Stimulated activated CD4-positive, alpha-beta T cell treated with anti-CD3 and anti-CD28 coated beads, TNF-alpha, amount 100 ng/mL, for 1 hour (primary cell): Measurements from ENCODE around the gene WBP1L.
A peak's percentile ranks its signal among the peaks of the same experiment; 100 is the strongest.
"Not testable (repeated sequence)": the region's sequence is repeated elsewhere in the genome, so short reads cannot be mapped to it uniquely, and the experiment has no call there.

ENCODE experiments used
- DNase-seq, 3 donors: peaks; one replicate each; pipeline ENCODE4 v3.0.0-alpha.2; 2020; ENCODE audit warnings: low read depth in 3 of 3, low spot score in 1 of 3

WBP1L gene

DNA sequence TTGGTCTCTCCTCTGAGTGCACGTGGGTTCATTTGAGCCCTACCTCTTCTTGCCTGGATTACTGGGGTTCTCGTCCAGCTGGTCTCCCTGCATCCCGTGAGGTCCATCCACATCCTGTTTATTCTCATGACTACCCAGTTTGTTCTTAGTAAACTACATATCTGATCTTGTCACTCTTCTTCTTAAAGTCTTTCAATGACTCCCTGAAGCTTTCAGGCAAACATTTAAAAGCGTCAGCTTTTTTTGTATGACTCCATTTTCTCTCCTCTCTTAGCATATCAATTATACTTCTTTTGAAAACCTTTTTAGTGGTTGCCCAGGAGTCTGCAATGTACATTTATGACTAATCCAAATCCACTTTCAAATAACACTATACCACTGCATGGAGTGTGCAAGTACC, 21.8 kb upstream of the WBP1L start:
- DNase-seq = no peak

- no peak for DNase-seq
These were observed 19.8 kb upstream of the WBP1L start for GRCh38 chr10:102723989-102724388.

GRCh38 chr10:102726274-102726673, 17.5 kb upstream of the WBP1L start:
- DNase-seq = no peak

DNA sequence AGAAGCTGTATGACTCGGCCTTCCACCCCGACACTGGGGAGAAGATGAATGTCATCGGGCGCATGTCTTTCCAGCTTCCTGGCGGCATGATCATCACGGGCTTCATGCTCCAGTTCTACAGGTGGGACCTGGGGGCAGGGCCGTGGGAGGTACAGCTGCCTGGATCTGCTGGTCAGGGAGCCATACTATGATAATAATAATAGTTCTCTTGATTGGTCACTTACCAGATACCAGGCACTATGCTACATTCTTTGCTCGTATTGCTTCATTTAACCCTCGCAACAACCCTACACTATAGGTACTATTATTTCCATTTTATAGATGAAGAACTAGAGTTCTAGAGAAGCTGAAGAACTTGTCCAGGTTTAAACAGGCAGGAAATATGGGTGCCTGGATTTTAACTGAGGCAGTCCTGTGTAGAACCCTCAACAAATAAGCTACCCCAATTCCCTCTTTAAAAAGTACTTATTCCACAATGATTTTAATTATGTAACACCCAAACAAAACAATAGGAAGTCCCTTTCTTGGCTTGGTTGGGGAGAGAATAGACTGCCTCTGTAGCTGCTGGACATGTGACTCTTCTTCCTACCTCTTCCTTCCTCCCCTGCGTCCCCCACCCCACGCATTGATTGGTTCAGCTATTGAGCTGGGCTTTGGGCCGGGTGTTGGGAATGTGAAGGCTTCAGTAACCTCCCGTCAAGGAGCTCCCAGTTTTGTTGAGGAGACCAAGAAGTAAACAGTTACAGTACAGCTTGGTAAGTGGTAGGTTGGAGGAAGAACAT, 16.5 kb upstream of the WBP1L start:
- no peak for DNase-seq

- DNase-seq = peak in 1 of 3 donors; percentile 43
These were observed 14.4 kb upstream of the WBP1L start for GRCh38 chr10:102729029-102730026.

GRCh38 chr10:102731222-102731800, 12.4 kb upstream of the WBP1L start:
- no peak for DNase-seq

DNA sequence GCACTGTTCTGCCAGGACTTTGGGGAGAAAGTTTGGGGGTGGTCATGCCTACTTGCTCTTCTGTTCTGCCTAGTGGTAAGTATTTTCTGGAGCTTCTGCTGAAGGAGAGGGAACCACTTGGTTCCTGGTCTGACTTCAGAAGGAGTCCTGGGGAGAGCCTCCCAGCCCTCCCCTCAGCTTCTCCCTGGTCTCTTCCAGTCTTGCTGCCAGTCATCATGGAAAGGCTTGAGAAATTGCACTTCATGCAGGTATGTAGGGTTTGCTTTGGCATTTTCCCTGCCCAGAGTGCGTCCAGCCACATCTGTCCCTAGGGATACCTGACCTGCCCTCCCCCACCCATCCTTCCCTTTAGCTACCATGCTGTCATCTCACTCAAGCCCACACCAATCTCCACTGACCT, 11.1 kb upstream of the WBP1L start:
- no peak for DNase-seq

DNA sequence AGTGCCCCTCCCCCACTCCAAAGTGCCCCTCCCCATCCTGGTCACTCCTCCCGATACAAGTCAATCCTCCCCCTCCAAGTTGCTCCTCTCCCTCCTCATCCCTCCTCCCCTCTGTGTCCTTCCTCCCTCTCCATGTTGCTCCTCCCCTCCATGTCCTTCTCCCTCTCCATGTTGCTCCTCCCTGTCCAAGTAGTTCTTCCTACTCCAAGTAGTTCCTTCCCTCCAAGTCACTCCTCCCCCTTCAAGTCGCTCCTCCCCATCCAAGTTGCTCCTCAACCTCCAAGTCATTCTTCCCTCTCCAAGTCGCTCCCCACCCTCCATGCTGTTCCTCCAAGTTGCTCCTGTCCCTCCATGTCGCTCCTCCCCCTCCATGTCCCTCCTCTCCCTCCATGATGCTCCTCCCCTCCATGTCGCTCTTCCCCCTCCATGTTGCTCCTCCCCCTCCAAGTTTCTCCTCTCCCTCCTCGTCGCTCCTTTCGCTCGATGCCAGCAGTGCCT, 8.6 kb upstream of the WBP1L start:
- no peak for DNase-seq

GRCh38 chr10:102738692-102739121, 5.0 kb upstream of the WBP1L start:
- no peak for DNase-seq

GRCh38 chr10:102740229-102740628, 3.5 kb upstream of the WBP1L start:
- no peak for DNase-seq

DNA sequence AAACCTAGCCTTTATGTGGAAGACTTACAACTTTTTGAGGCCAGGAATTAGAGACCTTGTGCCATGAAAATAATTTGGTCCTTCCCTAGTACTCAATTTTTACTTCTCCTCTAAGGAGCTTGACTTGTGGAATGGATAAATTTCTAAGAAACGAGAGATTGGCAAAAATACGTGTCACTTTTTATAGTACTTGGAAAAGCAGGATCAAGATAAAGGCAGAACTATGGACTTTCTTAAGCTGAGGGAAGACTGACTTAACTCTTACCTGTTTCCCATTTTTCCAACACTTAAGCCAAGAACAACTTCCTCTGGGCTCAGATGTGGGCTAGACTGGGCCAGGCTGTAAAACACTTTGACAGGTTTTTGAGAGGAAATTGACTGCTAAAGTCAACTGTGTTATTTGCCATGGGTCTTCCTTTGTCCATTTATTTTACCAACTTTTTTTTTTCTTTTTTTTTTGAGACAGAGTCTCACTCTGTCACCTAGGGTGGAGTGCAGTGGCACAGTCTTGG, 2.0 kb upstream of the WBP1L start:
- DNase-seq = no peak

- DNase-seq = not testable (repeated sequence)
These were observed 1.4 kb upstream of the WBP1L start for GRCh38 chr10:102742313-102742712.

- DNase-seq = no peak
These were observed 615 bp upstream of the WBP1L start for GRCh38 chr10:102743078-102743587.

DNA sequence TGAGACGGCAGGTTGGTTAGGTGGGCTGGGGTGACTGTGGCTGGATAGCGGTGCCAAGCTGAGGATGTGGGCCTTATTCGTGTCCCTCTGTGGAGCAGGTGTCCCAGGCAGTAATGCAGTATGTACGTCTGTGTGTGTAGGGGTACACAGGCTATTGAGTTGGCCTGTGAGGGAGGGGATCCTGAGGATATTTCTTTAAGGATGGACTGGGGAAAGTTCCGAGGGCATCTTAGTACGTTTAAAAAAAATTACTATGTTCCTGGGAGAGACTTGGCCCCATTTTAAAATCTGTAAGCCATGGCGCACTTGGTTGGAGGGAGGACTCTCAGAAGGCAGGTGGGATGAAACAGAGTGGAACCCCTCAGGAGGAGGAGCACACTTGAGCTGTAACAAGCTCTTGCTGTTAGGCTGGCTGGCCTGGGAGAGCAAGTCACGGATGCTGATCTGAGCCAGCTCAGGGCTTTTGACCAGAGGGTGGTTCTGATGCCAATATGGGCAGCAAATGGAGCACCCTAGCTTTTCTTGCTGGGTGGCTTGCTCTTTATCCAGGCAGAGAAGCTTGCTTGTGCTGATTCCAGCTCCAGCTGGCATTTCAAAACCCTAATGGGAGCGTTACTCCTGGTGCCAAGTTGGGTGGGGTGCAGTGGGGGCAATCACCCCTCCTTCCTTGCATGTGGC, 765 bp downstream of the WBP1L start:
- DNase-seq = no peak

DNA sequence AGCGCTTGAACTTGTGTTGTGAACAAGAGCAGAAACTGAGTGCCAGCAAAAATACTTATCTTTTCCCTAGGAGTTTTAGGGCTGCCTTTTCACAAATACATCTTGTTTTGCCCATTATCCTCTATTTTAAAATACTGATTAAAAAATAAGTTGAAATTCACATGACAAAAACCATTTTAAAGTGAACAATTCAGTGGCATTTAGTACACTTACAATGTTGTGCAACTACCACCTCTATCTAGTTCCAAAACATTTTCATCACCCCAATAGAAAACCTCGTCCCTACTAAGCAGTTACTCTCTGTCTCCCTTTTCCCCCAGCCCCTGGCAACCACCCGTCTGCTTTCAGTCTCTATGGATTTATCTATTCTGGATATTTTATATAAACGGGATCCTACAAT, 1.4 kb downstream of the WBP1L start:
- no peak for DNase-seq

- no peak for DNase-seq
These were observed 8.7 kb downstream of the WBP1L start for GRCh38 chr10:102752266-102752930.

DNA sequence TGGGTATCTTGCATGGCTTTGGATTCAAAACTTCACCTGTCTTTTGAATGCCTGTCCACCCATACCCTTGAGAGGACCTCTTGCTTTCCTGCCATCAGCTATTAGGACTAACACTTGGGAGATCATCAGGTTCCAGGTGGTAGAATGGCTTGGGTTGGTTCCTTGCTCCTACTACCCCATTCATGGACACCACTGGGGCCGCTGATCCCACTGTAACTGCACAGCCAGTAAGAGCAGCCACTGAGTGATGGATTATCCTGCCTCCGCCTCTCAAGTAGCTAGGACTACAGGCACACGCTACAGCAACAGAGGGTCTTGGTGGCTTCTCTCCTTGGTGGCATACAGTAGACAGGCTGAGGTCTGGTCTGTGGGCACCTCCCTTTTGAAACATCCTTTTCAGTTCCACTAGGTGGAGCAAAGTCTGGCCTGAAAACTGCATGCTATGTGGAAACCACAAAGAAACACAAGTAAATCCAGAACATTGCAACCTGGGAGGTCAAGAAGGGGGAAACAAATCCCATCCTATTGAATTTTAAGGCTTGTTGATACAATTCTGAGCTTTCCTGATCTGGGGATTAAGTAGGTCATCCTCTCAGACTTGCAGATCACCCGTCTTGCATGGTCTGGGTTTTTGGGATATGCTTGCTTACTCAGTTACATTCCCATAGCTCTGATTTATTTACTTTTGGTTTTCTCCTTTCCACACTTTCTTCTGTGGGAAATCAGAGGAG, 9.4 kb downstream of the WBP1L start:
- DNase-seq = no peak

- no peak for DNase-seq
These were observed 10.0 kb downstream of the WBP1L start for GRCh38 chr10:102753718-102754117.

DNA sequence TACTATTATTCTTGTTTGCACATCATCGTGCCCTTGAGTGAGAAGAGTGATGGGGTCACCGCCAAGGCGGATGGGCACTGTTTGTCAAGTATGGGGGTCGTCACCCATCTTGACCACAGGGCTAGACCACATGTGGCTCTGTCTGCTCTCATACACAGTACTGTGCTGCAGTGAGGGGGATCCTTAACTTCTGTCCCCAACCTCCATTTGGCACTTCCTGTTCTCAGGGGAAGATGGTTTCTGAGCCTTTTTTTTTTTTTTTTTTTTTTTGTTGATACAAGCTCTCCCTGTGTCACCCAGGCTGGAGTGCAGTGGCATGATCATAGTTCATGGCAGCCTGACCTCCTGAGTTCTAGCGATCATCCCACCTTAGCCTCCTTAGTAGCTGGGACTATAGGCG, 13.6 kb downstream of the WBP1L start:
- DNase-seq = no peak
